ENCODE results near the gene C3orf62.

GRCh38 chr3:49248840-49249227 is 28.2 kb downstream of the C3orf62 start:
- TF ChIP-seq CTCF (IDR thresholded peaks at IDR 0.05) = no peak
- TF ChIP-seq POLR2AphosphoS5 (IDR thresholded peaks at IDR 0.05) = no peak

Data from breast epithelium (tissue), 3 donors.